DMS53 treated with DMSO at 0.1 percent for 48 hours (cell line): ENCODE data around the gene HAVCR1.
"Not testable (repeated sequence)": the region's sequence is repeated elsewhere in the genome, so short reads cannot be mapped to it uniquely, and the experiment has no call there.

ENCODE experiments used
- DNase-seq: peaks from one replicate; lab custom pipeline; 2025; ENCODE audit not compliant: unreplicated experiment; lab: John Stamatoyannopoulos, UW

HAVCR1 gene

GRCh38 chr5:157059093-157059539 is at the start of gene HAVCR1:
TSS of gene HAVCR1 (minus strand) at chr5:157059116. CDS start at chr5:157057943, 1,173 bp downstream.
- peak; percentile 86 for DNase-seq

GRCh38 chr5:157107508-157107907 is 48.6 kb upstream of the HAVCR1 start:
- DNase-seq = no peak

GRCh38 chr5:157106630-157107461 is 47.9 kb upstream of the HAVCR1 start:
- DNase-seq = no peak

- DNase-seq = no peak
Measured at GRCh38 chr5:157100140-157100679, 41.3 kb upstream of the HAVCR1 start.

DNA sequence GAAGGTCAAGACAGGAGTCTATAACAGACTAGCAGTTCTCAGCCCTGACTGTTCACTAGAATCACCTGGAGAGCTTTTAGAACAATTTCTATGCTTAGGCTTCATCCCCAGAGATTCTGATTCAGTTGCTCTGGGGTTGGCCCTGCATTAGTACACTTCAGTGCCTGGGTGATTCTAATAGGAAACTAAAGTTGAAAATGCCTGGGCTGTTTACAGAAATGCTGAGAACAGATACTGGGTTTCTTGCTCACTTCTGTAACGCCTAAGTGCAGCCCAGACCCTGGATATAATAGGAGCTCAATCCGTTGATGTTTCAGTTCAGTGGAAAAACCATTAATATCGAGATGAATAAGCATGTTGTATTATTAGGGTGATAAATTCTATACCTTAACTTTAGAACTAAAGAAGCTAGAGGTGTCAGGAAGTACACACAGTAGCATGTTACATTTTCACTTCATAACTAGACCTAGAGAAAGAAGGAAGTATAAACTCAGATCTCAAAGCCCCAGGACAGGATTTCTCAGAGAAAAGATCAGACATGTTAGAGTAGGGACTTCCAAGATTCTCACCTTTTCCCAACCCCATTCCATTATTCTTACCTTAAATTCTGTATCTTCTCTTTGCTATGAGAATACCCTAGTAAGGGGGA is 29.6 kb upstream of the HAVCR1 start:
- no peak for DNase-seq

GRCh38 chr5:157086751-157087359 is 27.9 kb upstream of the HAVCR1 start:
- DNase-seq = no peak

GRCh38 chr5:157085930-157086329 is 27.0 kb upstream of the HAVCR1 start:
- DNase-seq = no peak

GRCh38 chr5:157080286-157080685 is 21.4 kb upstream of the HAVCR1 start:
- DNase-seq = no peak

- no peak for DNase-seq
Measured at GRCh38 chr5:157076558-157076957, 17.6 kb upstream of the HAVCR1 start.

GRCh38 chr5:157072508-157072907 is 13.6 kb upstream of the HAVCR1 start:
- no peak for DNase-seq

- no peak for DNase-seq
Measured at GRCh38 chr5:157069949-157070348, 11.0 kb upstream of the HAVCR1 start.

- no peak for DNase-seq
Measured at GRCh38 chr5:157068785-157069184, 9.9 kb upstream of the HAVCR1 start.

DNA sequence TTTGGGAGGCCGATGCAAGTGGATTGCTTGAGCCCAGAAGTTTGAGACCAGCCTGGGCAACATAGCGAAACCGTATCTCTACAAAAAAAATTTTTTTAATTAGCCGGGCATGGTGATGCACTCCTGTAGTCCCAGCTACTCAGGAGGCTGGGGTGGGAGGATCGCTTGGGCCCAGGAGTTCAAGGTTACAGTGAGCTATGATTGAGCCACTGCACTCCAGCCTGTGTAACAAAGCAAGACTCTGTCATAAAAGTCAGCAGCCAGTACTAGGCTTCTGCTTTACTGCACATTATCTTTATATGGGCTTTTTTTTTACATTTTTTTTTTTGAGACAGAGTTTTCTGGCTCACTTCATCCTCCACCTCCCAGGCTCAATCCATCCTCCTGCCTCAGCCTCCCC is 9.4 kb upstream of the HAVCR1 start:
- no peak for DNase-seq

DNA sequence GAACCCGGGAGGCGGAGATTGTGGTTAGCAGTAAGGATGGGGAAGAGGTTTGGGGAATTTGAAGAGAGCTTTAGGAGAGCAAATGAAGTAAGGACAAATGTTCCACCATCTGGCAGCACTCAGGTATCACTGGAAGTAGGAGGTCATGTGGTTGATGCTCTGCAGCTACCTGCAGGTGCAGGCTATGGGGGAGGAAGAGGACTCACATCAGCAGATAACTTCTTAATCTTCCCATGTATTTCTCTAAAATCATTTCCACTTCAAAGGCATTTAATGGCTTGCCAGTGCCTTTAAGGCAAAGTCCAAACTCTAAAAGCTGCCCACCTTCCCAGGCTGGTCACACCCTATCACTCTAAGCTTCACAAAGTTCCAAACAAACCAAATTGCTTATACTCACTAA is 8.1 kb upstream of the HAVCR1 start:
- peak; percentile 6 for DNase-seq

- no peak for DNase-seq
Measured at GRCh38 chr5:157066080-157066479, 7.2 kb upstream of the HAVCR1 start.

GRCh38 chr5:157063776-157064430 is 5.0 kb upstream of the HAVCR1 start:
- DNase-seq = no peak

GRCh38 chr5:157059891-157060290 is 975 bp upstream of the HAVCR1 start:
- no peak for DNase-seq

DNA sequence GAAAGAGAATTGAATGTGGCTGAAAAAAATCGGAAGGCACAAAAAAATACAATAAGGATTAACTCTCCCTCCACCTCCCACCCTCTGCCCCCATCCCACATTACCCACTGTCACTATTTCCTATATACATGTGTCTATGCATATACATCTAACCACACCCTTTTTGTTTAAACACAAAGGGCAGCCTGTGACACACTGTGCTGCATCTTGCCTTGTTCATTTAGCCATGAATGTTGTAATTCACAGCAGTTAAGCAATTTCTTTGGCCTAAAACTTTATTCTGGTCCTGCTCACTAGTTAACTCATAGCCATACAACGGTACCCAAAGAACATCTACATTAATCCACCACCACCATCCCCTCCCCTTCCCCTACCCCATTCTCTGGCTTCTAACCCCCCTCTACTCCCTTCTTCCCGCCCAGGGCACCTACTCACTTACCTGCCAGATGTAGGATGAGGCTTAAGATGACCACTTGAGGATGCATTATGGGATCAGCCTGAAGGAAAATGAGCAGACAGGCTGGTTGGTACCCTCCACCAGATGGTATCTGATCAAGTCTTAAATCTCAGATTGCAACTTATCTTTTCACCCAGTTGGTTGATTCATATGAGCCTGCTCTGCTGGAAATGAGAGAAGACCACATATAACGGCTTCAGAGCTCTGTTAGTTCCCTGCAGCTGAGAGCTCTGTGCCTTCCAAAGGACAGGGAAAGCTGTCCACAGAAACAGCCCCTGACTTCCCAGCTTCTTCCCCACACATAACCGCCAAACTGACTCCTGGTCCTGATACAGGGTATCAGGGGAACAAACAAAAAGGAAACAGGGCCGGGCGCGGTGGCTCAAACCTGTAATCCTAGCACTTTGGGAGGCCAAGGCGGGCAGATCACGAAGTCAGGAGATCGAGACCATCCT is 1.2 kb downstream of the HAVCR1 start:
- DNase-seq = no peak

DNA sequence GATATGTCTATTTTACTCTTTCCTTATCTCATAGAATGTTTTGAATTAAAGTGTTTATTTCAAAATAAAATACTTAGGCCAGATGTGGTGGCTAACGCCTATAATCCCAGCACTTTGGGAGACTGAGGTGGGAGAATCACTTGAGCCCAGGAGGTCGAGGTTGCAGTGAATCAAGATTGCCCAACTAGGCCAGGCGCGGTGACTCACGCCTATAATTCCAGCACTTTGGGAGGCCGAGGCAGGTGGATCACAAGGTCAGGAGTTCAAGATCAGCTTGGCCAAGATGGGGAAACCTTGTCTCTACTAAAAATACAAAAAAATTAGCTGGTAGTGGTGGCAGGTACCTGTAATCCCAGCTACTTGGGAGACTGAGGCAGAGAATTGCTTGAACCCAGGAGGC is 2.1 kb downstream of the HAVCR1 start:
- DNase-seq = not testable (repeated sequence)

- no peak for DNase-seq
Measured at GRCh38 chr5:157051604-157052245, 7.2 kb downstream of the HAVCR1 start.
